Right ventricle myocardium superior (tissue), 1 donor: ENCODE results near the gene PPP1R7. TPM values are rescaled to one million over a fixed set of nuclear protein-coding genes. Genes with fewer than 3 reads are reported as not detected.

Source experiments
- ATAC-seq: fragments of 200-7000 bp; cut with Tn5 transposase; one replicate; pipeline ENCODE4 v1.9.1; 2020; ENCODE audit warnings: mild to moderate bottlenecking; ENCODE audit not compliant: poor library complexity
- DNase-seq: peaks from one replicate; pipeline ENCODE4 v3.0.0-alpha.2; 2020
- intact Hi-C: fragments of 100-400 bp; cut with DNase I; formaldehyde crosslinking; loops from one replicate; pipeline ENCODE4 v1.11.2; 2022
- total RNA-seq: library from RNA; stranded (reverse); fragmentation: NEBNext Ultra II Directional; extraction: Animal tissue kit (Norgen Biotek cat#: 25700); gene quantifications from one replicate; pipeline ENCODE4 v1.2.1, GENCODE V29; 2021
- donor health status: DM: no; HTN: yes; CAD: no; lungs with severe emphysema.

PPP1R7 gene
- total RNA-seq, 1 donor from 2014 or later = 66.0 TPM

DNA sequence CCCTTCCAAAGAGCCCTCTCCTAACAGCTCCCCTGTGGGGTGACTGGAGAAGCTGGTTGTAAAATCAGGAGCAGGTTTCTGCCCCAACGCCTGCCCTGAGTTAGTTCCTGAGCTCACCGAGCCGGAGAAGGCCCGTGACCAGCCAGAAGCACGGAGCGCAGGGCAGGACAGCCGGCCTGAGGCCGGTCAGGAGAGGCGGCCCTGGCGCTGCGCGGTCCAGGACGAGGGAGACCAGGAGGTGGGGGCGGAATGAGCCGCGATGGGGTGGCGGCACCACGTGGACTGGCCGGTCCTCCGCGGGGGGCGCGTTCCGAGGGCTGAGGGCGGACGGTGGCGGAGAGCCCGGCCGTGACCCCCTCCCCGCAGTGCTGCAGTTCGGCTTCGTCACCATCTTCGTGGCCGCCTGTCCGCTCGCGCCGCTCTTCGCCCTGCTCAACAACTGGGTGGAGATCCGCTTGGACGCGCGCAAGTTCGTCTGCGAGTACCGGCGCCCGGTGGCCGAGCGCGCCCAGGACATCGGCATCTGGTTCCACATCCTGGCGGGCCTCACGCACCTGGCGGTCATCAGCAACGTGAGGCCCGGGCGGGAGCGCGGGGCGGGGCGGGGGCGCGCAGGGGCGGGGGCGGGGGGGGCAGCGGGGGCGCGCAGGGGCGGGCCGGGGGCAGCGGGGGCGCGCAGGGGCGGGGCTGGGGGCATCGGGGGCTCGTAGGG lies 67.2 kb downstream of the PPP1R7 start:
- DNase-seq = peak; percentile 85
- intact Hi-C loops = no loop called here
- peak; percentile 86 for ATAC-seq

GRCh38 chr2:241218131-241219029 lies 68.1 kb downstream of the PPP1R7 start:
- DNase-seq (peak; percentile 70), ATAC-seq (peak; percentile 42)

GRCh38 chr2:241219030-241219382 lies 68.7 kb downstream of the PPP1R7 start:
- no peak for ATAC-seq
- intact Hi-C loops = no loop called here
- DNase-seq = no peak

More at GRCh38 chr2:241218131-241219029, 68.1 kb downstream of the PPP1R7 start:
- intact Hi-C loops = no loop called here

- no peak for ATAC-seq
- DNase-seq = no peak
- intact Hi-C loops = no loop called here
Observed at GRCh38 chr2:241219856-241220356, 69.6 kb downstream of the PPP1R7 start.

- no peak for ATAC-seq
- intact Hi-C loops = no loop called here
Observed at GRCh38 chr2:241223211-241224017, 73.1 kb downstream of the PPP1R7 start.

DNA sequence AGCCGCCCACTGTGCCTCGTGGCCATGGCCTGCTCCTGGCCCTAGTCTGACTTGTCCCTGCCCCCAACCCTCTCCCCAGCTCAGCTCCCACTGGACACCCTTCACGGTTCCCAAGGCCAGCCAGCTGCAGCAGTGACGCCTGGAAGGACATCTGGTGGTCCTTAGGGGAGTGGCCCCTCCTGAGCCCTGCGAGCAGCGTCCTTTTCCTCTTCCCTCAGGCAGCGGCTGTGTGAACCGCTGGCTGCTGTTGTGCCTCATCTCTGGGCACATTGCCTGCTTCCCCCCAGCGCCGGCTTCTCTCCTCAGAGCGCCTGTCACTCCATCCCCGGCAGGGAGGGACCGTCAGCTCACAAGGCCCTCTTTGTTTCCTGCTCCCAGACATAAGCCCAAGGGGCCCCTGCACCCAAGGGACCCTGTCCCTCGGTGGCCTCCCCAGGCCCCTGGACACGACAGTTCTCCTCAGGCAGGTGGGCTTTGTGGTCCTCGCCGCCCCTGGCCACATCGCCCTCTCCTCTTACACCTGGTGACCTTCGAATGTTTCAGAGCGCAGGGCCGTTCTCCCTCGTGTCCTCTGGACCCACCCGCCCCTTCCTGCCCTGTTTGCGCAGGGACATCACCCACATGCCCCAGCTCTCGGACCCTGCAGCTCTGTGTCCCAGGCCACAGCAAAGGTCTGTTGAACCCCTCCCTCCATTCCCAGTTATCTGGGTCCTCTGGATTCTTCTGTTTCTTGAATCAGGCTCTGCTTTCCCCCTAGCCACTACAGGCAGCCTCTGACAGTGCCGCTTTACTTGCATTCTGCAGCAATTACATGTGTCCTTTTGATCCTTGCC lies 74.0 kb downstream of the PPP1R7 start:
- DNase-seq (peak; percentile 65), ATAC-seq (peak; percentile 42)
- intact Hi-C loops = no loop called here

More at GRCh38 chr2:241223211-241224017, 73.1 kb downstream of the PPP1R7 start:
- DNase-seq = peak; percentile 34

DNA sequence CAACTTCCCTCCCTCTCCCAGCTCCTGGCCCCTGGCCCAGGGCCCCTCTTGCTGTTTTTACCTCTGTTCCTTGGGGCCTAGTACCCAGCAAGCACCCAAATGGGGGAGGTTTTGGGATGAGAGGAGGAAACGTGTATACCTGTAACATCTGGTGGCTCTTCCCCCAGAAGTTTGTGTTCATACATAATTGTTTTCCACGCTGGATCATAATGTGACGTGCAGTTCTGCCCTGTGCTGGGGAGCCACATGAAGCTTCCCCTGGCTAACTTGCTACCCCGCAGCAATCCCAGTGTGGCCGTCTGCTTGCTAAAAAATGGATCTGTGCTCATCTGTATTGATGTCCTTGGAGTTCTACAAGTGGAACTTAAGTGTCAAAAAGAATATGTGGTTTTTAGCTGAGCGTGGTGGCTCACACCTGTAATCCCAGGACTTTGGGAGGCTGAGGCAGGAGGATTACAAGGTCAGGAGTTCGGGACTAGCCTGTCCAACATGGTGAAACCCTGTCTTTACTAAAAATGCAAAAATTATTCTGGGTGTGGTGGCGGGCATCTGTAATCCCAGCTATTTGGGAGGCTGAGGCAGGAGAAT lies 74.7 kb downstream of the PPP1R7 start:
- peak; percentile 13 for DNase-seq
- intact Hi-C loops = no loop called here
- no peak for ATAC-seq

DNA sequence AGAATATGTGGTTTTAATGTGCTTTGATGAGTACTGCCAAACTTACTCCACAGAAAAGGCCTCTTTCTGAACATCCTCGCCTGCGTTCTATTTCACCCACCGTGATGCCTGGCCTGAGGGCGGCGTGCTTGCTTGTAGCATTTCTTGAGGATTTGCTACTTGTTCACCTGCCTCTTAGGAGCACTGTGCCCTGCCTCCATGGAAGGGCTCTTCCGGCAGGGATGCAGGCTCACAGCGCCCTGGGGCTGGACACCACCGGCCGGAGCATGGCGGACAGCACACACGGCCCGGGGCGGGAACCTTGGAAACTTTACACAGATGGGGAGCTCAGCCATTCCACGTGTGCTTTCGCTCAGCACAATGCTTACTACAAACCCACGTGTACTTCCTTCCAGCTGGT lies 75.3 kb downstream of the PPP1R7 start:
- ATAC-seq (no peak), DNase-seq (peak; percentile 36)
- intact Hi-C loops = no loop called here

DNA sequence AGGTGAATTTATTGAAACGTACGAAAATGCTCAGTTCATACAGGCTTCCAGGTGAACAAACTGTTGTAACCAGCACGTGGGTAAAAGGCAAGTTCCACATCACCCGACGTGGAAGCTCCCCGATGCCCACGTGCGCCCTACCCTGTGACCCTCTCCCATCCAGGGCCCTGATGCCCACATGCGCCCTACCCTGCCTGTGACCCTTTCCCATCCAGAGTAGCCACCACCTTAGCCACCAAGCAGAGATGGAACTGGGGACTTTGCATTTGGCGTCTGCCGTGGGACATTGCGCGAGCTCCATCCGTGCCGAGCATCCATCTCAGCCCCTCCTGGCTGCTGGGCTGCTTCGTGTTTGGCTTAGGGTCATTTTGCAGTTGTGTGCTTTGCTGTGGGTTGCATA lies 75.7 kb downstream of the PPP1R7 start:
- DNase-seq = peak; percentile 17
- ATAC-seq = no peak
- intact Hi-C loops = no loop called here

DNA sequence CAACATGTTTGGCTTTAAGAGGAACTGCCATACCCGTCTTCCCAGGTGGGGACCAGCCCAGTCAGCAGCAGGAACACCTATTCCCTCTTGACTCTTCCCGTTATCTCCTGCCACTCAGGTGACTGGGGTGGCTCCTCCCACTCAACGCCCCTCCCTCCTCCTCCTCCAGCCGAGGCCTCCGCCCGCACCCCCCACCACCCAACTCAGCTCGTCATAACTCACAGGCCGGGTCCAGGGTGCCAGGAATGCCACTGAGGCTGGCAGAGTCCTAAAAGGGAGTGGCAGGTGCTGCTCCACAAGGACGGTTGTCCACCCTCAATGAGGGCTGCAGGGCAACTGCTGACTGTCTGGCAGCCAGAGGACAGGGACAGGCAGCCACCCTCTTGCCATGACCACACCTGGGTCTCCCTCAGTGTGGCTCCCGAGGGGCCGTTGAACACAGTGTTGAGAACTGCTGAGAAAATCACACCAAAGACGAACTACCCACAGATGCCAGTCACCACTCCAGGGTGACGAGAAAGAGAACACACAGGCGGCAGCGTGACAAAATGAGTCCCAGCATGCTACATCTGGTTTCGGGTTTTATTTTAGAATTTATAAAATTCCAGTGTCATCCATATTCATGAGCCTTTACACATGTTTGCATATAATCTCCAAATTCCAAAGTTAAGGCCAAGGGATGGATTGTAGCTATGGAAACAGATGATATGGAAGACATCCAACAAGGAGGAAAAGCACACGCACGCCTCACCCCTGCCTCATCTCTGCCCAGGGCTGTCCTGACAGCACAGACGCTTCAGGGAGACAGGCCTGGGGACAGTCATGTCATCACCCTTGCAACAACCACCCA lies 76.7 kb downstream of the PPP1R7 start:
- ATAC-seq (peak; percentile 30), DNase-seq (peak; percentile 30)
- intact Hi-C loops = no loop called here

GRCh38 chr2:241227594-241227993 lies 77.3 kb downstream of the PPP1R7 start:
- DNase-seq (no peak), ATAC-seq (no peak)
- intact Hi-C loops = no loop called here

GRCh38 chr2:241228081-241228859 lies 78.0 kb downstream of the PPP1R7 start:
- intact Hi-C loops = no loop called here
- DNase-seq (peak; percentile 34), ATAC-seq (no peak)

GRCh38 chr2:241228860-241229516 lies 78.7 kb downstream of the PPP1R7 start:
- DNase-seq (peak; percentile 60), ATAC-seq (peak; percentile 66)
- intact Hi-C loops = no loop called here

- intact Hi-C loops = no loop called here
- DNase-seq = peak; percentile 22
- no peak for ATAC-seq
Observed at GRCh38 chr2:241229563-241230401, 79.5 kb downstream of the PPP1R7 start.

- DNase-seq (peak; percentile 28), ATAC-seq (no peak)
- intact Hi-C loops = no loop called here
Observed at GRCh38 chr2:241230435-241230834, 80.2 kb downstream of the PPP1R7 start.
